Hematopoietic multipotent progenitor cell (in vitro differentiated cells): Measurements from ENCODE around the gene ATP5PB. TPM values are rescaled to one million over a fixed set of nuclear protein-coding genes. Genes with fewer than 3 reads are reported as not detected.
A peak's percentile ranks its signal among the peaks of the same experiment; 100 is the strongest.

ENCODE experiments used
- DNase-seq, 3 donors: peaks; one replicate each; pipeline ENCODE4 v3.0.0-alpha.2; 2011 to 2015; ENCODE audit warnings: low read depth in 2 of 3, low spot score in 2 of 3
- total RNA-seq: library from RNA; depleted of rRNA; stranded (reverse); fragments of >200 nt; gene quantifications from one replicate; pipeline ENCODE4 v1.2.3, GENCODE V29; 2012

ATP5PB gene, protein sequence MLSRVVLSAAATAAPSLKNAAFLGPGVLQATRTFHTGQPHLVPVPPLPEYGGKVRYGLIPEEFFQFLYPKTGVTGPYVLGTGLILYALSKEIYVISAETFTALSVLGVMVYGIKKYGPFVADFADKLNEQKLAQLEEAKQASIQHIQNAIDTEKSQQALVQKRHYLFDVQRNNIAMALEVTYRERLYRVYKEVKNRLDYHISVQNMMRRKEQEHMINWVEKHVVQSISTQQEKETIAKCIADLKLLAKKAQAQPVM
- 176 TPM for total RNA-seq

DNA sequence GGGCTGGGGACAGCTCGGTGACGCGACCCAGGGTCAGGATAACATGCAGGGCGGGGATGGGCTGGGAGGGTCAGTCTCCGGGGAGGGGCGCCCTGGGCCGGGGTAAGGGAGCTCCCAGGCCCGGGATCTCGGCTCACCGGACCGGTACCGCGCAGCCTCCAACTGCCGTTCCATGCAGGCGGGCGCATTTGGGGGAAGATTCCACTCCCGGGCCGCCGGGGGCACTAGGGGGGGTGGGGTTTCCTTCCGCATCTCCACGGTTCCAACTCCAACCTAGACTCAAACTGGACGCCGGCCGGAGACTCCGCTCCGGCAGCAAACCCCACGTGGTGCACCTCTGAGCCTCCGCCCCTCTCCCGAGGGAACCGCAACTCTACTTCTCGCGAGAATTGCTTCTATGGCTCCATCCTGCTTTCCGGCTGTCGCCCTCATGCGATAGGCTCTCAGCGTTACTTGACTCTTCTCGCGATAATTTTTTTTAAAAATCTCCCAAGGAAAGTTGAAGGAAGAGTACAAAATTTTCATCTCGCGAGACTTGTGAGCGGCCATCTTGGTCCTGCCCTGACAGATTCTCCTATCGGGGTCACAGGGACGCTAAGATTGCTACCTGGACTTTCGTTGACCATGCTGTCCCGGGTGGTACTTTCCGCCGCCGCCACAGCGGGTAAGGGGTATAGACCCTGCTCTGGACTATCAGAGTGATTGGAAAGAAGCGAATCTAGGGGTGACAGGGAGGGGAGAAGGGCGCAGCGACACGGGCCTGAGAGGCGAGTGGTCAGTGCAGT lies at the start of gene ATP5PB, which contains the start of gene WDR77:
Gene ATP5PB (plus strand): TSS at position 547 of the 785 bp plus-strand sequence. CDS start 78 bp downstream, at position 625.
Gene WDR77 (minus strand): TSS at position 339 of the 785 bp plus-strand sequence. CDS start 87 bp downstream, at position 252.
- peak; percentile 78 to 99 (median 98) for DNase-seq

DNA sequence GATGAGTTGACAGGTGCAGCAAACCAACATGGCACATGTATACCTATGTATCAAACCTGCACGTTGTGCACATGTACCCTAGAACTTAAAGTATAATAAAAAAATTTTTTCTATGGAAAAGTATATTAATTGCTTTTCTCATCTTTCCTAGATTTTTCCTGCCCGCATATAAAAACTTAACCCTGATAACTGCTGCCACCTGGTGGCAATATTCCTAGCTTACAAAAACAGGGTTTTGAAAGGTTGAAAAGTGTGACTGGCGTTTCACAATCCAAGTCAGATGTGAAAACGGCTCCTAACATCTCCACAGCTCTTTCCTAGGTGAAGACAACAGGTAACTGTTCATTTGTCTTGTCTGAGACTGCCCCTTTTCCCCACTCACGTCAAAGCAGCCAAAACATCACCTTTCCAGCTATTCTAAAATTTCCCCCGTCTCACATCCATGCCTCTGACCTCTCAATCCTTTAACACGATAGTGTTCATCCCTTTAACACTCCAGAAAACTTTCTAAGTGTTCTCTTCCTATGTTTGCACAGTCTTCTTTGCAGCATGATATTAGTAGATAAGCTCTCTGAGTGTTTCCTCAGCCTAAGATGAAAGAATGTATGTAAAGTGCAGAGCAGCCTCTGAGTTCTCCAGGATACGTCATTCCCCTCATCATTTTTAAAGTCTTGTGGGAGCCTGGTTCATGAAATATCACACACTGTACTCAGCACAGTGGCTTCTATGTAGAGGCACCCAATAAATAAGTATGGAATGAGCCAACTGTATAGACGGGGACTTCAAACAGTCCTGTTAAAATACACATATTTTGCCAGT lies 49.3 kb upstream of the ATP5PB start:
- peak; percentile 16 to 59 (median 24) for DNase-seq

DNA sequence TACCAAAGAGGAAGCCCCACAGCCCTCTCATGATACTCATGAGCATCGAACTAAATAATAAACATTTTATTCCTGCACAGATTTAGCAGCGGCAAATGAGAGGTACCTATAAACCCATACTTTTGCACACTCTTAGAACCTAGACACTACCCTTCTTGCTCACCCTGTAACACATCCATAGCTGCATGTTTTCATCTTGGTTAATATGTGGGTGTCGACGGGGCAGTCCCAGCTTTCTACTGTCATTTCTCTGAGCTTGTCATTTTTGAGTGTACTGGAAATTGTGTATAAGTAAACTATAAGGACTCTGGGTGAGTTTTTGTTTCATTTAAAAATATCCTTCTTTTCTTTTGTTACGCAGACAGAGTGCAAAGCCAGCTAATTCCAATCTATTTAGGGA lies 47.2 kb upstream of the ATP5PB start:
- no peak for DNase-seq

DNA sequence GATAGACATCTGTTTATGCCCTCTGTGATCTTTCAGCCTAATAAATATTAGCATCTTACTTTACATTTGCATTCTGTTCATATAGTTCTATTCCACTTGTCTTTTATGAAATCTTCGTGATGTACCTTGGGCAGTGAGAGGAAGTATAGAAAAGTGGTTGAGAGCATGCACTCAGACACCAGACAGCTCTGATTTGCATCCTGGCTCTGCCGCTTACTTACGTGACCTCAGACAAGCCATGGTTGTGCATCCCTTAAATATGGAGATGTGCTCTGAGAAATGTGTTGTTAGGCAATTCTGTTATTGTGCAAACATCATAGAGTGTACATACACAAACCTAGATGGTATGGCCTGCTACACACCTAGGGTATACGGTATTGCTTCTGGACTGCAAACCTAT lies 44.7 kb upstream of the ATP5PB start:
- no peak for DNase-seq

DNA sequence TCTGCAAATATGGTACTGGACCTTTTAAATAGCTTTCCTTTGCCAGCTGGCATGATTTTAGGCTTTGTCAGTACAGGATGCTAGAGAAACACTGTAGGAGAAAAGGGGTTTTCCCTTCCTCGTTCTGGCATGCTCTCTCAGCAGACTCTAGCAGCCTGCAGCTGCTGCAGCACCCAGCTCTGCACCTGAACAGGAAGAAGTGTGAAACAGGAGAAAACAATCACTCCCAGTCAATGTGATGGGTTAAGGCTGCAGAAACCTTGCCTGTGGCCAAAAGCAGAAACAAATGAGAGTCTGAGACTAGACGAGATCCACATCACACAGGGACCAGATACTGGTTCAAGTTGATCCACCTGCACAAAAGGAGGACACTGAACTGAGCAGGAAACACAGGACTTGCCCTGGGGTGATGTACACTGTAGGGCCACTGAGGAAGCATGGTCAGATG lies 42.9 kb upstream of the ATP5PB start:
- DNase-seq: peak; percentile 17 to 84 (median 65)

DNA sequence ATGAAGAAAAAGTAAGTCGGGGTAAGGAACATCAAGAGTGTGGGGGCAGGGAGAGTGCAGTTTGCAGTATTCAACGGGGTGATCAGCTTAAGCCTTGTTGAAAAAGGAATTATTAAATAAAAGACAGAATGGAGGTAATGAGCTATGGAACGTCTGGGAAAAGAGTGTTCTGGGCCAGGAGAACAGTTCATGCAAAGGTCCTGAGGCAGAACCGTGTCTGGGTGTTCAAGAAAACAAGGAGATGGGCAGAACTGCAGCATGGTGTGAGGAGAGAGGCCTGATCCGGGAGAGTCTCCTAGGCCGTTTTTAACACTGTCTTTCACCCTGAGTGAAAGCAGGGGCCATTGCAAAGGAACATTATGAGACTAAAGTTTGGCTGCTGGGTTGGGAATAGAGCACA lies 42.0 kb upstream of the ATP5PB start:
- DNase-seq: no peak

DNA sequence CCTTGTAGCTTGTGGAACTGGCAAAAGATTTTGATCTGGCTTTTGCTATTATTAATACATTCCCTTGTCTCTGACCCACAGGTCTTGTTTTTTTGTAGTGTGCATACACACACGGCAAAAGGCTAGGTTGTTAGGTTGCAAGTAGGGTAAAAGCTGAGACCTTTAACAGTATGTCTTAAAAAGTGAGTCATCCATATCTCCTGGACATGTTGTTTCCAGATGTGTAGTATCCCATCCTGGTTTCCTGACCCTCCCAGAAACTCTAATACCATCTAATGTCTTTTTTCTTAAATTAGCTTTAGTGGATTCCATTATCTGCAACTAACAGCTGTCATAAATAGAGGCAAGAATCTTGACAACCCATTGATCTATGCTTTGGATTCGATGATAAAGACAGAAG lies 36.4 kb upstream of the ATP5PB start:
- DNase-seq: no peak

DNA sequence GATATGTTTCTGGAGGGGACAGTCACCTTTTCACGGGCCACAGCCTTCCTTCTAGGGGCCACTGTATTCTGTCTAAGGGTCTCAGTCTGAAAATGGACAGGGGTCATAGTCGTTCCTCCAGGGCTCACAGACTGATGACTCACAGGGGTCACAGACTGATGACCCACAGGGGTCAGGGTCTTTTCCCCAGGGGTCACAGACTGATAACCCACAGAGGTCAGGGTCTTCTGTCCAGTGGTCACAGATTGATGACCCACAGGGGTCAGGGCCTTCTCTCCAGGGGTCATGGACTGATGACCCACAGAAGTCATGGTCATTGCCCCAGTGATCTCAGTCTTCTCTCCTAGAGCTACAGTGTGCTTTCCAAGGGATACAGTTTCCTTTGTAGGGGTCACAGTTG lies 34.5 kb upstream of the ATP5PB start:
- DNase-seq: no peak

DNA sequence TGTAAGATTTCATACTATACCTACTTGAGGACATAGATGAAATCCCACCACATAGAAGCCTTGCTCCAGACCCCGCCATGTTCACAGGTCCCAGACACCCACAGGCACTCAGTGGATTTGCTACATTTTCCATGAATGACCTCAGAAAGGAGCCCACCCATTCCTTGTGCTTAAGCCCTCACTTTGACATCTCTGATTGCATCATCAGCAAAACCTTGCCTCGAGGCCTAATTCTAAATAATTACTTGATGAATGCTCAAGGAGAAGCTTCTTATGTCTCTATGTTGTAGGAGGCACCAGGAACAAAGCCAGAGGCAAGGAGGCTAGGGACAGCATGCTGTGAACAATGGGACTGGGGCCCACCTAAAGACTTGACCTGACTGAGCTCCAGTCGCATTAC lies 33.8 kb upstream of the ATP5PB start:
- DNase-seq: no peak

DNA sequence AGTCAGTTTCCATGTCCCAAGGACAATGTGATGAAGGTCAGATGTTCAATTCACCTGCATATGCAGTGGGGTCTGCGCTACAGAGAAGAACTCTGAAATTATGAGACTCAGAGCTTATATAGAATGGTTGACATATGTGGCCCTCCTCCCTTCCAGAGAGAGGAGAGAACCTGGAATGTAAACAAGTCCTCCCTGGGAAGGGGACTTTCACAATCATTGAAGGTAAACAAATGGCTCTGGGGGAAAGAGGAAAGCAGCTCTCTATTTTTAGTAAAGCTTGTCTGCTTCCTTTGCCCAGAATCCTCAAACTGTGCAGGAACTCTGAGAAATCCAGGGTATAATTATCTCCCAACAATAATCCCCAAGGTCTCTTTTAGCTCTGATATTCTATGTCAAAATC lies 31.5 kb upstream of the ATP5PB start:
- no peak for DNase-seq

DNA sequence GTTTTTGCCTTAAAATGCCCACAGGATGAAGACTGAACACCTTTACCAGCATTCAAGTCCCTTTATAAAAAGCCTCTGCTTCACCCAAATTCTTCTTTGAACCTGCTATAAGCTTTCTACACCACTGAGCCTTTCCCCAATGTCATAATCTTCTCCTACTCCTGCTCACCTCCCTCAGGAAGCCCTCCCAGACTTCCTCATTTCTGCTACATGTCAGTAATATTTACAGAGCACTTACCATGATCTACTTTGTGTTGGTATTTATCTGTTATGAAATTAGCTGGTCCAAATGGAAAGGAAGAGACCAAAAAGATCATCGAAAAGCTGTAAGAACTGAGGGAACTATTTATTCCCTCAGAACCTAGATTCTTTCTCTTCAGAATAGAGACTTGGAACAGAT lies 30.2 kb upstream of the ATP5PB start:
- no peak for DNase-seq

DNA sequence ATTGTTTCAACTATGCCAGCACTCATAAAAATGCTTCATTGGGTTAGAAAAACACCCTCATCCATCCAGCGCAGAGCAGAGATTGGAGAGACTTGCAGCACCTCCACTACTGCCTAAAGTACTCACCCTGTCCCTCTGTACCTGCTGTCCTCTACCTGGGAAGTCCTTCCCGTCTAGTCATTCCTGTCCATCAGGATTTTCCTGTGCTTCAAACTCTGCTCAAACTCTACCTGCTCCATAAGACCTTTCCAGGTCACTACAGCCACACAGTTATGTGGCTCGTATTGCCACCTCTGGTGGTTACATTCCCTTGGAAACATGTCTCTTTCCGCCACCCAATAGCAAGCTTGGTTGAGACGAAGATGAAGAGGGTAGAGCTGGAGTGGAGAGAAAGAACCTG lies 28.9 kb upstream of the ATP5PB start:
- no peak for DNase-seq

DNA sequence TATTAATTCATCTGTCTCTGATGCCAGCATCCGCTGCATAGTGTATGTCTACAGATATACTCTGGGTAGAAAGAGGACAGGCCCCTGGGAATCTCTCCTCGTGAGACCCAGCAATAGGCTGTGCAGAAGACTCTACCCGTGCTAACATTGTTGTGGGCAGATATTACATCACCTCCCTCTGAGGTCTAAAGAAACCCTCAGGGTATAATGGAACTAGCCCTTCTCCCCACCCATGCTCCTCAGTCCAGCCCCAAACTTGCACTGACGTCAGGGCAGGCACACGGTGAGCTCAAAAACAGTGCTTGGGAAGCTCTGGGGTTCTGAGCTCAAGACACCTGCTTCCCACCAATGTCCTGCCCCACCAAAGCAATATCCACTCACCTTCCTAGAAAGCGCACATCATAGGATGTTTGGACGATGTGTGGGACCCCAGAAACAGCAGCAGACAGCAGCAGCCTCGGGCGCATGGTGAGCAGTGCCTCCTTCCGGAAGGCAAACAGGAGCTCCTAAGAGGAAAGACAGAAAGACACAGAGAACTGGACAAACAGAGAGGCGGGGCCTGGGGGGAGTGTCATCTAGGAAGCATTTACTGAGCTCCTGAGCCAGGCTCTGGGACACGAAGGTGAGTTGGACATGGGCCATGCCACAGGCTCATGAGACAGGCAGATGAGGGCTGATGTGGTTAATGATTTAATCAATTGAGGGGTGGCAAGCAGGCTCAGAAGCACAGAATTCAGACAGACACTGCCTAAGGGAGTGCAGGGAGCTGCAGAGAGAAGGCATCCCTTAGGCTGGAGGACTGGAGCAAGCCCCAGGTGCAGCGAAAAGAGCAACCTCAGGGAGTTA lies 26.5 kb upstream of the ATP5PB start:
- DNase-seq: no peak

DNA sequence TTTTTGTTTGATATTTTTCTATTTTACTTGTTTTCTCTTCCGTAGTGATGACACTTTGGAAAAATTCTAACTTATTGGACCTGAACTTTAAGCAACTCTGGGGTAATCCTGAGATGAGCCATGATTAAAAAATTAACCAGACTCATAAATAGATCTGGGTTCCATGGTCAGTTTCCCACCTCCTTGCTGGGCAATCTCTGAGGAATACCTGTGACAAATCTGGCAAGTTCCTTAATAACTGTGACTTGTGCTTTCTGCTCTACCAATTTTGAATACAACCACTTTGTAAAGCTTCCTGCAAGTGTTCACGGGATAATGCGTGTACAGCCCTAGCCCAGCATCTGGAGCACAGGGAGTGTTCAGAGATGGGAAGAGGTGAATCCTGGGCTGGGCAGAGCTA lies 25.0 kb upstream of the ATP5PB start:
- no peak for DNase-seq

DNA sequence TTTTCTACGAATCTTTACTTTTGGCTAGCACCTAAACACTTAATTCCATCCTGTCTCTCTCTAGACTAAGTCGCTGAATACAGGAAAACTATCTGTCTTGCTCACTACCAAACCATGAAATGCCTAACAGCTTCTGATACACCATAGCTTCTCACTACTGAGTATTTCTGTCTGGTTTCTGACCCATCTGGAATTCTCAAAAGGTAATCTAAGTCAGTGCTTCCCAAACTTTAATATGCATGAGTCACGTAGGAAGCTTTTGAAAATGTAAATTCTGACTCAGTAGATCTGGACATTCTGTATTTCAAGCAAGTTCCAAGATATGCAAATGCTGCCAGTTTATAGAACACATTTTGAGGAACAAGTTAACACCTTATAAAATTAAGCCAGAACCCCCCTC lies 12.5 kb upstream of the ATP5PB start:
- DNase-seq: no peak

DNA sequence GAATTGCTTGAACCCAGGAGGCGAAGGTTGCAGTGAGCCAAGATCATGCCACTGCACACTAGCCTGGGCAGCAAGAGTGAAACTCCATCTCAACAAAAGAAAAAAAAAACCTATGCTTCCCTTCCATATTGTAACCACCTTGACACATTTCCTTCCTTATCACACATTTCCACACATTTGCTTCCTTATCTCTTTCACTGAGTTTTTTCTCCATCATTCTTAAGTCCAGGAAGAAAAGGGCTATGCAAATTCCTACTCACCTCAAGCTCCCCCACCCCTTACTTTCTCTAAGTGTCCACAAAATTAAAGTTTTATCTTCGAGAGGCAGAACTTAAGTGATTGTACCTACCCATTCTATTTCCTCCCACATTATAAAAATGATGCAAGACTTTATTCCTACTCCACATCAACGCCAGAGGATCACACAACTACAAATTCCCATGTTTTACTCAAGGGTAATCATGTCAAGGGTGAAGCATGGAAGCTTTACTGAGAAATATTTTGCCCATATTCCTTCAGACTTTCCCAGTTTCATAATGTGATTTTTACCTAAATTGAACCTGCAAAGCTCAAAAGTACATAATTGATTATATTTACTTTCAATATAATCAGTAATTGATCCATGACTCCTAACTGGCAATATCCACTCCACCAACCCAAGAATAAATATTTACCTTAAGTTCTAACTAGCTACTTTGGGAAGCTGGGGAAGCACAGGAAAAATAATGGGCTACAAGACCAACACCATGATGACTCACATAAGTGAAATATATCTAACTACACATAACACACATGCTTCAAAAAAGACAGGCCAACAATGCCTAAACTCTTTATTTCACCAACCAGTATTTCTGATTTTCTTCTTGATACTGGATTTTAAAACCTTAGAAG lies 9.6 kb upstream of the ATP5PB start:
- DNase-seq: no peak

DNA sequence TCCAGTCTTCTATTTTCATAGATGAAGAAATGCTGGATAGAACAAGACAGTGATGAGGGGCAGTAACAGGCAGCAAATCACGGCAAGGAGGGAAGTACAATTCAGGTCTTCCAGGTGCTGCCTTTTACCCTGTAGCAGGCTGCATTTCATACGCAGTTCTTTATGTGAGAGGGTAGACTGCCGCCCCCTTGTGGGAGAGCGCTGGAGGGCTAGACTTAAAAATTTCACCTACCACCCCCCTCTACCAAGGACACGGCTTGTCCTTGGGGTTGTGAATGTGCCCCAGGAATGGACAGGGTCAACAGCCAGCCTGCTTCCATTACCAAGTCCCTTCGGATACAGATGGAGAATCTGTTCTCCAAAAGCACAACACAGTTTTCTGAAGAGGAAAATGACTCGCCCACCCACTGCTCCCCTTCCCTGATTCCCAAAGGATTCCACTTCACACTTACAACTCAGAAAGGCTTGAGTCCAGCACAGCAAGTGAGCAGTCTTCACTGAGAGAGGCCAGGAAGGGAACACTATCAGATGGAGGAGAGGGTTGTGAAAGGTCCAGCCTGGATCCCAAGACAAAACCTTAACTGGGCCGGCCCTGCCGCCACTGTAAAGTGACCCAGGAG lies 7.6 kb upstream of the ATP5PB start:
- peak; percentile 37 to 71 (median 57) for DNase-seq

DNA sequence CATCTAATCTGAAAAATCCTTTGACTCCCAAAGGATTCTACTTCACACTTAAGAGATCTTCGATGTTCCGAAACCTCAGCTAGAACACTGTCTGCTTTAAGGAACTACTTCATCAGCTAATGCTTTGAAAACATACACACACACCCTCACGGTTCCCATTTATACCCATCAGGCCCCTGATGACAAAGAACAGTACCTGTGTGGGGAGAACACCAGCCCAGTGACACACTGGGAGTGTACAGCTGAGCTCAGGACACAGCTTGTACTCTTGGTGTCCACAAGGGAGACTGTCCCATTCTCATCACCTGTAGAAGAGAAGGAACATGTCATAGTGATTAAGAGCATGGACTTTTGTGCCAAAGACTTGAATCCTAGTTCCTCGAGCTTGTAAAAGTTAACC lies 6.8 kb upstream of the ATP5PB start:
- DNase-seq: no peak

DNA sequence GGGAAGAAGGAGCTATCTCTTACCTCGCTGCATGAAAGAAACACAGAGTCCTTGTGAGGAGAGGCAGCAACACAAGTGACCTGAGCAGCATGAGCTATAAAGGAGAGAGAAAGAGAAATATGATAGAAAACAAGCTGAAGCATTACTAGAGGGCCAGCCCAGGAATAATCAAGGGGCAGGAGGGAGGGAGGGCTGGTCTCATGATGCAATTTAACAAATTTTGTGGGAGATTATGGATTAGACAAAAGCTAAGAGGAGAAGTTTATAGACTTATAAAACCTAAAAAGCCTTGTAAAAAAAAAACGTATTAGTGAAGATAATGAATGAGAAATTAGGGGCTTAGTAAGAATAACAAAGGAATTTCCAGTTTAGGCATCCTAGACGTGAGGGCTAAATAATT lies 5.2 kb upstream of the ATP5PB start:
- DNase-seq: no peak
